ENCODE data around the gene PRKCZ.
A peak's percentile ranks its signal among the peaks of the same experiment; 100 is the strongest.

The PRKCZ gene

GRCh38 chr1:2199042-2199810 is 149.0 kb downstream of the PRKCZ start:
- peak; percentile 64 to 74 for DNase-seq

GRCh38 chr1:2200308-2200943 is 150.2 kb downstream of the PRKCZ start:
- no peak for DNase-seq

GRCh38 chr1:2201062-2201461 is 150.9 kb downstream of the PRKCZ start:
- no peak for DNase-seq

GRCh38 chr1:2202008-2202575 is 151.9 kb downstream of the PRKCZ start:
- no peak for DNase-seq

GRCh38 chr1:2202843-2203601 is 152.8 kb downstream of the PRKCZ start:
- no peak for DNase-seq

GRCh38 chr1:2203671-2204414 is 153.6 kb downstream of the PRKCZ start:
- DNase-seq: no peak

GRCh38 chr1:2204415-2205190 is 154.4 kb downstream of the PRKCZ start:
- DNase-seq: peak; percentile 67 to 70

- peak; percentile 81 to 83 for DNase-seq
Measured at GRCh38 chr1:2205191-2205952, 155.2 kb downstream of the PRKCZ start.

GRCh38 chr1:2206813-2207487 is 156.7 kb downstream of the PRKCZ start:
- DNase-seq: no peak

- no peak for DNase-seq
Measured at GRCh38 chr1:2208309-2209239, 158.4 kb downstream of the PRKCZ start.

- no peak for DNase-seq
Measured at GRCh38 chr1:2209400-2210083, 159.3 kb downstream of the PRKCZ start.

GRCh38 chr1:2210084-2210653 is 160.0 kb downstream of the PRKCZ start:
- DNase-seq: no peak

- no peak for DNase-seq
Measured at GRCh38 chr1:2210786-2211185, 160.6 kb downstream of the PRKCZ start.

GRCh38 chr1:2212274-2212531 is 162.0 kb downstream of the PRKCZ start:
- DNase-seq: no peak

GRCh38 chr1:2212532-2213491 is 162.6 kb downstream of the PRKCZ start:
- peak; percentile 71 to 76 for DNase-seq

GRCh38 chr1:2213576-2214505 is 163.6 kb downstream of the PRKCZ start:
- no peak for DNase-seq

All from Kasumi-1 (cell line).